ENCODE results near the gene INAFM1.
"Not testable (repeated sequence)": the region's sequence is repeated elsewhere in the genome, so short reads cannot be mapped to it uniquely, and the experiment has no call there.

The INAFM1 gene

DNA sequence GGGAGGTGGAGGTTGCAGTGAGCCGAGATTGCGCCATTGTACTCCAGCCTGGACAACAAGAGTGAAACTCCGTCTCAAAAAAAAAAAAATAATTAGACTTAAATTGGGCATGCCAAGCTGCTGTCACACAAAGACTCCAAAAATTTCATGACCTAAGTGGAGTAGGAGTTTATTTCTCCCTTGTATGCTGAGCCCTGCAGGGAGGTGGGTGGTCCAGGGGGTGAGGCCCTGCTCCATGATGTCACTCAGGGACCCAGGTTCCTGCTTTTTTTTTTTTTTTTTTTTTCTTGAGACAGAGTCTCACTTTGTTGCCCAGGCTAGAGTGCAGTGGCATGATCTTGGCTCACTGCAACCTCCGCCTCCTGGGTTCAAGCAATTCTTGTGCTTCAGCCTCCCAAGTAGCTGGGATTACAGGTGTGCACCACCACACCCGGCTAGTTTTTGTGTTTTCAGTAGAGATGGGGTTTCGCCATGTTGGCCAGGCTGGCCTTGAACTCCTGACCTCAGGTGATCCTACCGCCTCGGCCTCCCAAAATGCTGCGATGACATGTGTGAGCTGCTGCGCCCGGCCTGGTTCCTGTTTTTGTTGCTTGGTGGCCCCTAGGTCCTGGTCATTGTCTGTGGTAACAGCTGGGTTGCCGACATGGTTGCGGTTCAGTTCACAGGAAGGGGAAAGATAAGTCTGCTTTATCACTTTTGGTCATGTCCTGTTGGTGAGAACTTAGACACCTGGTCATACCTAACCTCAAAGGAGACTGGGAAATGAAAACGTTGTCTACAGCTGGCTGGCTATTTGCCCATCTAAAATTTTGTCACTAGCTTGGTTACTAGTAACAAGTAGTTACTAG lies 12.5 kb upstream of the INAFM1 start:
- H3K4me1 ChIP-seq (ENCODE audit: control insufficient read depth, insufficient read depth, low read length); H3K27ac ChIP-seq (ENCODE audit: extremely low read depth, low read depth, low read length); H3K4me3 ChIP-seq (ENCODE audit: low read depth, low read length); H3K9me3 ChIP-seq (ENCODE audit: control insufficient read depth, insufficient read depth, low read depth, low read length): not testable (repeated sequence)
- CTCF ChIA-PET: interaction anchor here (0.8 to 1.4 kb wide), 3 partner anchors 14 to 51 kb away, joined by 4 to 5 read pairs (median 4); no protein-coding TSS in a partner anchor
- POLR2A ChIA-PET: interaction anchor here (0.7 to 2.1 kb wide), 7 partner anchors 9 to 36 kb away, joined by 3 to 9 read pairs (median 4); partner anchors contain the start of gene INAFM1
- H3K36me3 ChIP-seq (ENCODE audit: control insufficient read depth in 2 of 2, insufficient read depth in 1 of 2, low read length in 2 of 2): peaks cover 28 to 59% of the 10 kb centered on the region in 2 experiments; a peak in 2 of 3 replicates

GRCh38 chr19:47264629-47265028 lies 10.1 kb upstream of the INAFM1 start:
- H3K36me3 ChIP-seq (ENCODE audit: control insufficient read depth in 2 of 2, insufficient read depth in 1 of 2, low read length in 2 of 2): peaks cover 37 to 52% of the 10 kb centered on the region in 2 experiments
- TF ChIP-seq ZNF670 (tag by site-specific recombination; IDR thresholded peaks at IDR 0.05; ENCODE audit: low read depth): no peak
- H3K4me1 ChIP-seq (ENCODE audit: control insufficient read depth, insufficient read depth, low read length): no peaks in the 10 kb centered on the region
- no peaks in the 10 kb centered on the region for H3K9me3 ChIP-seq (ENCODE audit: control insufficient read depth, insufficient read depth, low read depth, low read length)
- CTCF ChIA-PET: no interaction called here
- H3K4me3 ChIP-seq (ENCODE audit: low read depth, low read length): no peak overlapping the region
- POLR2A ChIA-PET: no interaction called here
- H3K27ac ChIP-seq (ENCODE audit: extremely low read depth, low read depth, low read length): no peak overlapping the region

- TF ChIP-seq ZNF600 (tag by site-specific recombination; IDR thresholded peaks at IDR 0.05) (peak; percentile 42; the same call in 1 of the 2 replicates), ZNF677 (tag by site-specific recombination; IDR thresholded peaks at IDR 0.05) (no peak), ZNF239 (tag by site-specific recombination; IDR thresholded peaks at IDR 0.05) (no peak), KLF17 (tag by site-specific recombination; IDR thresholded peaks at IDR 0.05) (no peak), SETDB1 (IDR thresholded peaks at IDR 0.05; ENCODE audit: insufficient read length, low read length) (no peak), ZNF510 (tag by site-specific recombination; IDR thresholded peaks at IDR 0.05; ENCODE audit: insufficient replicate concordance) (no peak)
- TF ChIP-seq, protein P1, sequence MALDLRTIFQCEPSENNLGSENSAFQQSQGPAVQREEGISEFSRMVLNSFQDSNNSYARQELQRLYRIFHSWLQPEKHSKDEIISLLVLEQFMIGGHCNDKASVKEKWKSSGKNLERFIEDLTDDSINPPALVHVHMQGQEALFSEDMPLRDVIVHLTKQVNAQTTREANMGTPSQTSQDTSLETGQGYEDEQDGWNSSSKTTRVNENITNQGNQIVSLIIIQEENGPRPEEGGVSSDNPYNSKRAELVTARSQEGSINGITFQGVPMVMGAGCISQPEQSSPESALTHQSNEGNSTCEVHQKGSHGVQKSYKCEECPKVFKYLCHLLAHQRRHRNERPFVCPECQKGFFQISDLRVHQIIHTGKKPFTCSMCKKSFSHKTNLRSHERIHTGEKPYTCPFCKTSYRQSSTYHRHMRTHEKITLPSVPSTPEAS (tag by site-specific recombination; IDR thresholded peaks at IDR 0.05): no peak
- H3K27ac ChIP-seq (ENCODE audit: extremely low read depth, low read depth, low read length): no peak overlapping the region
- ChIA-PET POLR2A (interaction anchor here (5.8 kb wide), 1 partner anchor 10 kb away, joined by 36 read pairs; the partner anchor contains the start of gene CCDC9), CTCF (interaction anchor here (1.4 to 1.5 kb wide), 2 partner anchors 19 to 125 kb away, joined by 3 to 5 read pairs; no protein-coding TSS in a partner anchor)
- no peak overlapping the region for H3K4me3 ChIP-seq (ENCODE audit: low read depth, low read length)
- no peaks in the 10 kb centered on the region for H3K4me1 ChIP-seq (ENCODE audit: control insufficient read depth, insufficient read depth, low read length)
- peaks cover 40 to 50% of the 10 kb centered on the region in 2 experiments for H3K36me3 ChIP-seq (ENCODE audit: control insufficient read depth in 2 of 2, insufficient read depth in 1 of 2, low read length in 2 of 2)
- H3K9me3 ChIP-seq (ENCODE audit: control insufficient read depth, insufficient read depth, low read depth, low read length): no peaks in the 10 kb centered on the region
Observed at GRCh38 chr19:47266401-47266941, 8.2 kb upstream of the INAFM1 start.

DNA sequence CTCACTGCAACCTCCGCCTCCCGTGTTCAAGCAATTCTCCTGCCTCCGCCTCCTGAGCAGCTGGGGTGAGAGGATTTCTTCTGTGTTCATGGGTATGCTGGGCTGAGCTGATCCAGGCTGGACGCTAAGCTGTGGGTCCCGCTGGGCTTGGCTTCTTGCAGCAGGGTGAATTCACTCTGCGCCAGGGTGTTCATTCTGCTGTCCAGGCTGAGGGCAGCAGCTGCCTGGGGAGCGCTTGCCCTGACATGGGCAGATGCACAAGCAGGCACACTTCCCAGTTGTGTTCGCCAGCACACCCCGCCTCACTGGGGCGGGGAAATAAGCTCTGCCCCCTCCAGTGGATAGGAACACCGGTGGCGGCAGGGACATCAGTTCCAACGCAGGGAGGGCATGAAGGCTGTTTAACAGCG lies 7.3 kb upstream of the INAFM1 start:
- no peak overlapping the region for H3K4me3 ChIP-seq (ENCODE audit: low read depth, low read length)
- TF ChIP-seq REPIN1 (tag by site-specific recombination; IDR thresholded peaks at IDR 0.05; ENCODE audit: low read depth) (no peak), MZF1 (tag by site-specific recombination; IDR thresholded peaks at IDR 0.05; ENCODE audit: borderline replicate concordance) (no peak), ZNF561 (tag by site-specific recombination; IDR thresholded peaks at IDR 0.05; ENCODE audit: borderline replicate concordance) (no peak), KLF16 (tag by site-specific recombination; IDR thresholded peaks at IDR 0.05) (no peak), ZNF658 (tag by site-specific recombination; IDR thresholded peaks at IDR 0.05) (no peak), ZNF416 (tag by site-specific recombination; IDR thresholded peaks at IDR 0.05) (no peak), ZNF629 (tag by site-specific recombination; IDR thresholded peaks at IDR 0.05) (no peak), YY1 (tag by site-specific recombination; IDR thresholded peaks at IDR 0.05) (no peak), ZBTB44 (tag by site-specific recombination; IDR thresholded peaks at IDR 0.05) (no peak), ZNF626 (tag by site-specific recombination; IDR thresholded peaks at IDR 0.05) (no peak), ZFP37 (tag by site-specific recombination; IDR thresholded peaks at IDR 0.05) (no peak), KLF7 (tag by site-specific recombination; IDR thresholded peaks at IDR 0.05; ENCODE audit: borderline replicate concordance) (no peak), ZNF266 (tag by site-specific recombination; IDR thresholded peaks at IDR 0.05; ENCODE audit: low read depth) (no peak)
- TF ChIP-seq, protein P2, sequence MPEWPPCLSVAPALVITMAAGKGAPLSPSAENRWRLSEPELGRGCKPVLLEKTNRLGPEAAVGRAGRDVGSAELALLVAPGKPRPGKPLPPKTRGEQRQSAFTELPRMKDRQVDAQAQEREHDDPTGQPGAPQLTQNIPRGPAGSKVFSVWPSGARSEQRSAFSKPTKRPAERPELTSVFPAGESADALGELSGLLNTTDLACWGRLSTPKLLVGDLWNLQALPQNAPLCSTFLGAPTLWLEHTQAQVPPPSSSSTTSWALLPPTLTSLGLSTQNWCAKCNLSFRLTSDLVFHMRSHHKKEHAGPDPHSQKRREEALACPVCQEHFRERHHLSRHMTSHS (tag by site-specific recombination; IDR thresholded peaks at IDR 0.05): no peak
- ChIA-PET POLR2A (interaction anchor here (1.0 to 5.8 kb wide), 3 partner anchors 11 to 40 kb away, joined by 3 to 36 read pairs (median 3); partner anchors contain the start of gene CCDC9), CTCF (interaction anchor here (0.7 to 1.5 kb wide), 3 partner anchors 8 to 124 kb away, joined by 4 to 5 read pairs (median 4); no protein-coding TSS in a partner anchor)
- peaks cover 36 to 49% of the 10 kb centered on the region in 2 experiments for H3K36me3 ChIP-seq (ENCODE audit: control insufficient read depth in 2 of 2, insufficient read depth in 1 of 2, low read length in 2 of 2)
- H3K27ac ChIP-seq (ENCODE audit: extremely low read depth, low read depth, low read length): no peak overlapping the region
- H3K4me1 ChIP-seq (ENCODE audit: control insufficient read depth, insufficient read depth, low read length): no peaks in the 10 kb centered on the region
- no peaks in the 10 kb centered on the region for H3K9me3 ChIP-seq (ENCODE audit: control insufficient read depth, insufficient read depth, low read depth, low read length)
